Skin of body (tissue), 2 donors: ENCODE measurements around the gene RAB3C. TPM values are rescaled to one million over a fixed set of nuclear protein-coding genes. Genes with fewer than 3 reads are reported as not detected.

Source experiments
- DNase-seq: peaks from one replicate; lab custom pipeline; 2025; lab: John Stamatoyannopoulos, UW
- total RNA-seq: library from RNA; depleted of rRNA; stranded (reverse); fragments of >200 nt; gene quantifications from one replicate; pipeline ENCODE4 v1.2.3, GENCODE V29; 2014

RAB3C gene
- total RNA-seq, 1 donor from 2014 or later: 0.20 TPM

DNA sequence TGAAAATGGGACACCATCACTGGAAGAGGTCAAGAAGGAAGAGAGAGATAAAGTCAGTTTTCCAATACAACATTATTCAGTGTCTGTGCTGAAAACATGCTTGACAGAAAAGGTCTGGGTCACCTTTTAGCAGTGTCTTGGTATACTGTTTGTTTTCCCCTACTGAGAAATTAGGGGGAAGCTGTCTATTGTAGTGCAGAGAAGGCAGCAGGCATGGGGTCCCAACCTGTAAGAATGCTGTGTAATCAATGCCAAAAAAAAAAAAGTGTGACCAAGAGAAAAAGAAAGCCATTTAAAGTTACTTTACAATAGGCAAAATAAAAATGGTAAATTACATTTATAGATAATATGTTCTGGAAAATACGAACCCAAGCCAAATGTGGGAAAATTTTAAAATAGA, 139.3 kb downstream of the RAB3C start:
- DNase-seq: no peak

GRCh38 chr5:58724992-58725391, 142.1 kb downstream of the RAB3C start:
- DNase-seq: no peak

- no peak for DNase-seq
These were observed 148.8 kb downstream of the RAB3C start for GRCh38 chr5:58731641-58732040.

DNA sequence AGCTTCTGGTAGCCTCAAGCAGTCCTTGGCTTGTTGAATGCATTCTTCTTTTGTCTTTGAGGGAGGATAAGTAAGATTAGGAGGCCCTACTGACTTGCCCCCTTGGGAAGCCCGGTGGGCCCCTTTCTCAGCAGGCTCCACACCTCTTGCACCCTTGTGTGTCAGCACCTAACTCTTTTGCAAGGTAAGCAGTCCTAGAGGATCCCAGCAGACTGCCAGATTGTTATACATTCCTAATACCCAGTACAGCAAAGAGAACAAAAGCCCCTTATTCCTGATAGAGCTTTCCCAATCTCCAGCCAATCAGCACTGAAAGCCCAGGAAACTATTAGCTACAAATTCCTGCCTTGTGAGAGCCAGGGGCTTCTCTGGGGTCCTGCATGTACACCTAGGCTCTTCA, 152.8 kb downstream of the RAB3C start:
- DNase-seq: no peak

DNA sequence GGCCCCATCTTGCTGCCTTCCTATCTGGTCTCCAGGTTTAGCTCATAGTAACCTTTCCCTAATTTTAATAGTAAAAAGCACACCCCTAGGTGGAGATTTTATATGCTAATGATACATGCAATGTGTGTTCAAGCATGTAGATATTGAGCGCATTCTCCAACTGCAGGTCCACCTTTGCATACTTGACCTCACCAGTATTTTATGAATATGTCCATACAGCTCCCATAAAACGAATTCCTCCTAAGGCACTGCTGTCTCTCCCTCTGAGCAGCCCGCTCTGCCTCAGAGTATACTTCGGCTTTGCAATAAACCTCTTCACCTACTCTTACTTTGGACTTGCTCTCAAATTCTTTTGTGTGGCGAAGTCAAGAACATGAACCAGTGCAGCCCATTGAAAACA, 153.3 kb downstream of the RAB3C start:
- no peak for DNase-seq

GRCh38 chr5:58737671-58738070, 154.8 kb downstream of the RAB3C start:
- DNase-seq: no peak

- DNase-seq: no peak
These were observed 155.5 kb downstream of the RAB3C start for GRCh38 chr5:58738336-58738735.

DNA sequence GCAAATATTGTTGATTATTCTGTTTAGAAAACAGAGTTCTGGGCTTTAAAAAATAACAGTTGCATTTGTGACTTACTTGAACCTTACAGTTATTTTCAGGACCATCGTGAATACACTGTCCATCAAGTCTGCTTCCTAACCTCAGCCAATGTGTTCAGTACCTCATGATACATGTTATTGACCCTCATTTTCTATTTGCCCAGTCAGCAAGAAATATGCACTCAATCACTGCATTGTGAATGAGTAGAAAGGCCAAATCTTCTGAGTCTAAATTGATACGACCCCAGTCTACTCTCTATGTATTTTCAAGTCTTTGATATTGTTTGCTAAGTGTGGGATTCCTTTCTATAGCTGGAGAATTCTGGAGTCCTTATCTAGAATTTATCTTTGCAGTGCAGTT, 156.2 kb downstream of the RAB3C start:
- DNase-seq: no peak

GRCh38 chr5:58740956-58741355, 158.1 kb downstream of the RAB3C start:
- DNase-seq: no peak

DNA sequence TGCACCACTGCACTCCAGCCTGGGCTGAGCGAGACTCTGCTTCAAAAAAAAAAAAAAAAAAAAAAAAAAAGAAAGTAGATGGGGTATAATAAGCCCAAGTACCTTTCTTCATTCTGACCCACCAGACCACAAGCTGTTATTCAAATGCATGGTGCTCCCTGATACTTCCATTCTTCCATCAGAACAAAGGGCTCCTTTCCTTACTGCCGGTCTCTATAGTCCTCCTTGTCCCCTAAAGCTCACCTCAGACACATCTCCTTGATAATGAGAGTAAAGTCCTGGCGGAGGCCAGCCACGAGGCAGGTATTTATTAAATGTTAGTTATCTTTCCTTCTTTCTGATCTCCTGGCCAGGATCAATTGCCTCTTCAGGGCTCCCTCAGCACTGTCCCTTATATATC, 162.5 kb downstream of the RAB3C start:
- no peak for DNase-seq

DNA sequence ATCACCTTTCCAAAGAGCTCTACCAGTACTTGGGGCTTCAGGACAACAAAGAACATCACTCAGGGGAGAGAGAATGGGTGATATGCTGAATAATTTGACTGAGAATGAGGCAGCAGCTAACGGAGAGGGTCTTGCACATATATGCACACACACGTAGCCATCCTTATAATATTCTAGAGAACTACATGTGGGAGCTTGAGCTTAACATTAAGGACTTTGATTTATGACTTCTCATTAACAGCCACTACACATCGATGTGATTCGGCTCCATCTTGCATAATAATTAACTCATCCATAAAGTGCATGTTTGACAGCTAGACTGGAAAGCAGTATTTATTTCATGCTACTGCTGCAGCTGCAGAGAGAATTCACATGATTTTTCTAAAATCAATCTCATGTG, 163.4 kb downstream of the RAB3C start:
- DNase-seq: no peak

- no peak for DNase-seq
These were observed 167.2 kb downstream of the RAB3C start for GRCh38 chr5:58750036-58750435.

DNA sequence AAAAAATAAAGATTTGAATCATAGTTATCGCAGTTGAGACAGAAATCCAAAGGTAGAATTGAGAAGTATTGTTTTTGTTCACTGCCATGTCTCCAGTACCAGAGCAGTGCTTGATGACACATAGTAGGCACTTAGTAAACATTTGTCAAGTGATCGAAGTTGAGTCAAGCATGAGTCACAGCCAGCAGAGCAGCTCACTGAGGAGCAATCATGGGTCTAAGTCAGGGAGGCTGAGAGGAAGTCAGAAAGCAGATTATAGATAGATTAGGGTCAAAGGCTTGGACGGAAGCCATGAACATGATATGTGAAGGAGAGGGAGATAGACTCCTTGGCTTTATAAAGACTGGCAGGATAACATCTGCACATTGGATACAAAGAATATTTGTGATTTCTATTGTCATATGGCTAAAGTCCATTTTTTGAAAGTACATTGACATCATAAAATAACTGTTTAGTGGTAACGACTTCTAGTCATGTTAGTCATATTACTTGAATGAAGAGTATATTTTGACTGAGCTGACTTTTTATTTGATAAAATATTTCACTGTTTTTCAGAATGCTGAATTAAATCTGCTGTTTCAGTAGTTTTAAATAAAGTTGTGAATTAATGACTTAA, 168.5 kb downstream of the RAB3C start:
- DNase-seq: peak; percentile 28

DNA sequence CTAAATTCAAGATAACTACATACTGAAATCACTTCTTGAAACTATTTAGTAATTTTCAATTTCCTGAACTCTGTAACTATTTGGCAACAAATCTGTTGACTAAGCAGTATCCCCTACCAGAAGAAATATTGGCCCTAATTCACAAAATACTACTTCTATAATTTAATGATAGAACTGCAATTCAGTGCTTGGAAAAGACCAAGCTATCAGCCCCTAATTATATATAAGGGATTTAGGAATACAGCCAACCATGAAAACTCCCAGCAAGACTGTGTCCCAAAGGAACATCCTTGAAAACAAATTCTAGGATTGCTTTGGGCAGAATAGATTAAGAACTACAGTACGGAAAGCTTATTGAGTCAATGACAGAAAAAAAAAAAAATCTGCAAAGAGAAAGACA, 169.2 kb downstream of the RAB3C start:
- peak; percentile 38 for DNase-seq

GRCh38 chr5:58753446-58753845, 170.6 kb downstream of the RAB3C start:
- peak; percentile 5 for DNase-seq

GRCh38 chr5:58754250-58754649, 171.4 kb downstream of the RAB3C start:
- DNase-seq: no peak

- no peak for DNase-seq
These were observed 172.5 kb downstream of the RAB3C start for GRCh38 chr5:58755397-58755796.

- no peak for DNase-seq
These were observed 176.9 kb downstream of the RAB3C start for GRCh38 chr5:58759745-58760144.

DNA sequence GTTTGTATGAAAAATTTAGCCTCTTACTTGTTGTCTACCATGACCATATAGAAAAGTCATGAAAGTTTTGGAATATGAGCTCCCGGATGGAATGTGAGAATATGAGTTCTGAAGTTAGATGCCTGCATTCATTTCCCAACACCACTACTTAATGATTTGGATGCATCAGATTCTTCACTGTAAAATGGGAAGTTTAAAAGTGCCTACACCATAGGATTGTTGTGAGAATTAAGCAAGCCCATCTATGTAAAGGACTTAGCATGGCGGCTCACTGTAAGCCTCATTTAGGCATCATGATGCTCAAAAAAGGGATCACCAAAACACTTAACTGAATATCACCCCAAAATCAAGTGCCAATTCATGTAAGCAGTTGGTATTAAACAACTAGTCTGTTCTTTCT, 177.3 kb downstream of the RAB3C start:
- no peak for DNase-seq

DNA sequence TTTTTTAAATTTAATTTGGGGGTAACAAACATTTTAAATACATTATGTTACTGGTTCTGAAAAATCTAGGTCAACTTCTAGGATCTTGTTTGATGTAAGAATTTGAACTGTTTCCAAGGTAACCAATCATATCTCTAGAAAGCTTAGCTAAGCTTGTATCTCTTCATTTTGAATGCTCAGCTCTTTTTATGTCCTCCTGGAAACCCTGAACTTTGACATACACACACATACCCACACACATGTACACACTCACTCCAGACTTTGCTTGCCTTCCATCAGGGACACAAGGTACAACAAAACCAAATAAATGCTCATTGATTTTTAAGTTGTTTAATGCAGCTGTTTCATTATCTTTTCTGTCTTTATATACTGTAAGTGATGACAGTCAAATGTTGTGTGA, 178.5 kb downstream of the RAB3C start:
- DNase-seq: no peak

DNA sequence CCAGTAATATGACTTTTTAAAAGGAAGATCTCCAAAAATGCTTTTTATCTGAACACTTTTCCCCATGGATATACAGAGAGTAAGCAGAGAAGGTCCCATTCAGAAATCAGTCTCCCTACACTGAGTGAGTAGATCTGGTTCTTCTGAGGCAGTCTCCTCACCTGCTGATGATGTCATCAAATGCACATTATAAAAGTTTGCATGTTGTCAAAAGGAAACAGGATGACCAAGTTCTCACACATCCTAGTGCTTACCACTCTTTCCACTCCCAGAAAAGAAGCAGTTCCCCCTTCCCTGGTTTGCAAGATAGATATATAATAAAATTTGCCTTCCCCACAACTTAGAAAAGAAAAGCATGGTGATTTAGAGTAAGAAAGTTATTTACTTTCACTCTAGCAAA, 180.5 kb downstream of the RAB3C start:
- DNase-seq: no peak

GRCh38 chr5:58764199-58764598, 181.3 kb downstream of the RAB3C start:
- no peak for DNase-seq

DNA sequence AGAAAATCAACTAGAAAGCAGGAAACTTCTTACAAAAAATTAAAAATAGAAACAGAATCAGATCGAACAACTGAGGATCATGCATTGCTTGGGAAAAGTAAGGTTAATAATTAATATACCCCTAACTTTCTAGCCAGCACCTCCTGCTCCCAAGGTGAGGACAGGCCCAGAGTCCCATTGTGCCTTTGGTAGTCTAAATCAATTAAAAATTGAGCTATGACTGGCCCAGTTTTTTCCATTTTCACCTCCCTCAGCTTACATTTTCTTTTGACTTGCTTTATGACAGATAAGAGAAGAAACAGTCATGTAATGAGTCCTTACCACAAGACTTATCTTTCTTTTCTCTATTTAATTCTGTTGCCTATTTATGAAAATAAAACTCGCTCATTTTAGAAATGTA, 182.2 kb downstream of the RAB3C start:
- no peak for DNase-seq

DNA sequence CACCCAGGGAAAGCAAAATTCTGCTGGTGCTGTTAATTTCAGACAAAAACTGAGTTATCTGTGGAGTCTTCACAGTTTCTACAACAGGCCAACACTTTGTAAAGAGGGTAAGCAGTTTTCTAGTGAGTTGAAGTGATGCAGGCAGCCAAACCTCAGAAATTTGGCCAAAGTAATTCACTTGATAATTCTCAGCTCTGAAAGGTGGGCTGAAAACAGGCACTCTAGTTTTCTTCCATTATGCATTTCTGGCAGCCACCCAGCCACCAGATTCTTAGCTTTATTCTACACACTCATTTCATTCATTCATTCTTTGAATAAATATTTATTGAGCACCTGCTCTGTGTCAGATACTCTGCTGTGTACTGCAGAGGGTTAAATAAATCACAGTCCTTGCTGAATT, 184.2 kb downstream of the RAB3C start:
- DNase-seq: no peak
